NCI-H82 treated with DMSO at 0.1 percent for 48 hours (cell line): ENCODE data around the gene SOCS2.

Experiments
- DNase-seq: peaks from one replicate; lab custom pipeline; 2025; ENCODE audit not compliant: unreplicated experiment; lab: John Stamatoyannopoulos, UW

SOCS2 gene

GRCh38 chr12:93565760-93566159 lies 6.7 kb upstream of the SOCS2 start:
- no peak for DNase-seq

GRCh38 chr12:93567174-93567573 lies 5.3 kb upstream of the SOCS2 start:
- no peak for DNase-seq

DNA sequence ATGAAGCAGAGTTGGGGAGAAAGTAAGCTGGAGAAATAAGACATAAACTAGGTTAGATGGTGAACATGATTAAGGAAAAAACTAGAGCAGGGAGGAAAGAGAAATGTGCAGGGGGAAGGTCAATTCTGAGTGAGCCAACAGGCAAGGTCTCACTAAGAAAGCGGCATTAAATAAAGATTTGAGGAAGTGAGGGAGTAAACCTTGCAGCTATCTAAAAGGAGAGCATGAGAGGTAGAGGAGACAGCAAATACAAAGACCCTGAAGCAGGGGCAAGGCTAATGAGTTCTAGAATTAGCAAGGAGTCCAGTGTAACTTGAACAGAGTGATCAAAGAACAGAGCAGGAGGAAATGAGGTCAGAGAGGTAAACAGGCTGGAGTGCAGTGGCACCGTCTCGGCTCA lies 4.4 kb upstream of the SOCS2 start:
- no peak for DNase-seq

GRCh38 chr12:93569301-93569655 lies 3.2 kb upstream of the SOCS2 start:
- DNase-seq = no peak

GRCh38 chr12:93569656-93570551 lies 2.6 kb upstream of the SOCS2 start:
- peak; percentile 71 for DNase-seq

- peak; percentile 76 for DNase-seq
These were observed 1.7 kb upstream of the SOCS2 start for GRCh38 chr12:93570552-93571364.

DNA sequence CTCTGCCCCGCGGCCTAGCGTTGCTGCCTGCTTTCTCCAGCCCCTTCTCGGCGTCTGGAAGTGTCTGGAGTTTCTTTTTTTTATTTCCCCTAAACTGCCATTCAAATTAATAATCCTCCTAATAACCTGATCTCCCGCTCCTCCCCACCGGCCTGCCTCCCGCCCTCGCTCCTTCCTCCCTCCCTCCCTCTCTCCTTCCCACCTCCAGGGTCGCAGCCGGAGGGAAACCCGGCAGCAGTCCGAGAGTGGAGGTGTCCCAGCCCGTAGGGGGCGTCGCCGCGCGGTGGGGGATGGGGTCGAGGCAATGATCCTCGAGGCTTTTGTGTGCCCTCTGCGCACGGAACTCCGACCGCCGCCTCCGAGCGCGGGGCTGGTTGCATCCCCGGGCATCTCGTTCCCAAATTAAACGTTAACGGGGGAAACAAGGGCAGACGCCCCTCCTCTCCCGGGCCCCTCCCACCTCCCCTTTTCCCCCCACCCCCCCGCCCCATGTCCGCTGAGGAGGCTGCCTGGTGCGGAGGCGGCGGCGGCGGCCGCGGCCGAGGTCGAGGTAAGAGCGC lies 1.0 kb upstream of the SOCS2 start:
- peak; percentile 70 for DNase-seq

- DNase-seq = no peak
These were observed 457 bp downstream of the SOCS2 start for GRCh38 chr12:93572712-93573551.

DNA sequence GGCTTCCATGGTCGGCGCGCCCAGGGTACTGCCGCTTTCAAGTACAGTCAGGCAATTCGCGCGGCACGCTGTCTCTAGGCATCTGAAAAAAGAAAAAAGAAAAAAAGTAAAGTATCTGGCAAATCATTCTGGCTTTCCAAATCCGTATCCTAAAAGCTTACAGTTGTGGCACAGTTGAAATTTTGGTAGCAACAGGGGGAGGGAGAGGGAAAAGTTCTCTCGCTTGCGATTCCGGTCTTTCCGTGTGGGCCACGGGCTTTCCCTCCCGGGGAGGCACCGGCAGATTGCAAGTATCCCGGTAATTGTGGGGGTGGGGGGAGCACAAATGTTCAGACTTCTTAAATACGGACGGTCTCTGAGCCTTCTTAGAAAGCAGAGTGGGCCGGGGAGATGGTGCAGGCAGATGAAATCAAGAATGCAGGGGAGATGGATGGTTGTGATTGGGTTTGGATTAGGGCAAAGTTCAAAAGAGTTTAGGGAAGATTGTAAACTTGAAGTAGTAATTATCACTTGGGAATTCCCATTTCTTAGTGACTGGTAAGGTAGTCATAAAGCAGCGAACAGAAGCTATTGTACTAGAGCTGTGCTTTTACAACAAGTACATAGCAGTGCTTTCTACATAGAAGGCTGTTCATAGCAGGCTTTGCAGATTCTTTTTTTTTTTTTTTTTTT lies 1.2 kb downstream of the SOCS2 start:
- DNase-seq = no peak

- no peak for DNase-seq
These were observed 4.7 kb downstream of the SOCS2 start for GRCh38 chr12:93577222-93577621.

- no peak for DNase-seq
These were observed 5.7 kb downstream of the SOCS2 start for GRCh38 chr12:93578221-93578620.

DNA sequence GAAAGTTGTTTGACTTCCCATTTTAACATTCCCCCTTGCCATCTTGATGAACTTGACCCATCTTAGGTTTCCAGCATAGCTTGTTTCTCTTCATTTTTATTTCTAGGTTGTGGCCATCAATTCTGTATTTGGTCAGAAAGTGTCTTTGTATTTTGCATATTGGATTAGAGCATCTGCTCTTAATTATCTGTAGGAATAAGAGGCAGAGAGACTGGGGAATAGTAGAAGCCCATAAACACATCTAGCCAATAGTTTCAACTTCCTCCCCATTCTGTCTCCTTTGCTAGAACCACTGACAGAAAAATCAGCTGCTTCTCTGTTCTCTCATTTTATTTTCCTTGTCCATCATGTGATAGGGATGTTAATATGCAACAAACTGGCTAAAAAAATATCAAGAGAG lies 8.2 kb downstream of the SOCS2 start:
- DNase-seq = no peak

DNA sequence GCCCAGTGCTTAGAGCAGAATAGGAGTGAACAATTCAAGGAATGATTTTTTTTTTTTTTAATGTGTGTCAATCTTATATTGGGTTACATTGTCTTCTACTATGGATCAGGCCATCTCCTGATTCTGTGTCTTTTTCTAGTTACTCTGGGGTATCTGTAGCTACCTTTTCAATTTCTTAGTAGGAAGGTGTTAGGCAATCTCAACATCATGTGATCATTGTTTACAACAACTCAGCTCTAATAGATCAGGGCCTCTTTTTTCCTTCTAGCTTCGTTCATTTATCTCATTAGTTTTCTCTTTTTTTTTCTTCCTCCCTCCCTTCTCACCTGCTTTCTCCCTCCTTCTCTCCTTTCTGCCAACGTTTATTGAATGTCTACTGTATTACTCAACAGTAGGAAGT lies 8.9 kb downstream of the SOCS2 start:
- no peak for DNase-seq

- no peak for DNase-seq
These were observed 9.9 kb downstream of the SOCS2 start for GRCh38 chr12:93582351-93582750.

GRCh38 chr12:93583627-93584392 lies 11.3 kb downstream of the SOCS2 start:
- DNase-seq = no peak

- DNase-seq = no peak
These were observed 12.8 kb downstream of the SOCS2 start for GRCh38 chr12:93585247-93585646.

- DNase-seq = no peak
These were observed 15.1 kb downstream of the SOCS2 start for GRCh38 chr12:93587611-93588010.

GRCh38 chr12:93589081-93589480 lies 16.6 kb downstream of the SOCS2 start:
- no peak for DNase-seq

GRCh38 chr12:93591137-93591868 lies 18.8 kb downstream of the SOCS2 start:
- DNase-seq = no peak
